H9 (cell line): ENCODE measurements around the gene ANO6. TPM values are rescaled to one million over a fixed set of nuclear protein-coding genes. Genes with fewer than 3 reads are reported as not detected.

Experiments used
- DNase-seq: peaks from one replicate; pipeline ENCODE4 v3.0.0-alpha.2; 2017
- H2AFZ ChIP-seq: one replicate; pipeline ENCODE4 v1.6.1; 2013; ENCODE audit warnings: mild to moderate bottlenecking, low read length, control low read depth, moderate library complexity
- H2AK5ac ChIP-seq: 2 replicates; pipeline ENCODE4 v1.6.1; 2013; ENCODE audit warnings: low read length, control low read depth, mixed read lengths; ENCODE audit not compliant: insufficient read length
- H2BK120ac ChIP-seq: one replicate; pipeline ENCODE4 v1.6.1; 2013; ENCODE audit warnings: low read depth, mild to moderate bottlenecking, low read length, control low read depth, inconsistent platforms; ENCODE audit not compliant: poor library complexity, severe bottlenecking
- H2BK12ac ChIP-seq: 2 replicates; pipeline ENCODE4 v1.6.1; 2013; ENCODE audit warnings: low read length, control low read depth, mixed read lengths, low read depth; ENCODE audit not compliant: insufficient read length
- H2BK15ac ChIP-seq: 2 replicates; pipeline ENCODE4 v1.6.1; 2013; ENCODE audit warnings: low read depth, low read length, control low read depth
- H2BK20ac ChIP-seq: one replicate; pipeline ENCODE4 v1.6.1; 2013; ENCODE audit warnings: low read depth, mild to moderate bottlenecking, low read length, control low read depth, inconsistent platforms; ENCODE audit not compliant: poor library complexity, severe bottlenecking
- H2BK5ac ChIP-seq: 2 replicates; pipeline ENCODE4 v1.6.1; 2013; ENCODE audit warnings: low read length, control low read depth, mixed read lengths; ENCODE audit not compliant: insufficient read length
- H3K14ac ChIP-seq: 2 replicates; pipeline ENCODE4 v1.6.1; 2013; ENCODE audit warnings: low read length, control low read depth; ENCODE audit not compliant: insufficient read depth
- H3K18ac ChIP-seq: 2 replicates; pipeline ENCODE4 v1.6.1; 2013; ENCODE audit warnings: low read depth, mild to moderate bottlenecking, mixed read lengths, low read length, control low read depth; ENCODE audit not compliant: insufficient read length
- H3K23ac ChIP-seq: 2 replicates; pipeline ENCODE4 v1.6.1; 2013; ENCODE audit warnings: low read length, control low read depth, mixed read lengths, low read depth; ENCODE audit not compliant: insufficient read length
- H3K23me2 ChIP-seq: 2 replicates; pipeline ENCODE4 v1.6.1; 2013; ENCODE audit warnings: low read depth, mild to moderate bottlenecking, mixed read lengths, low read length, control low read depth; ENCODE audit not compliant: insufficient read length, poor library complexity, severe bottlenecking
- H3K27ac ChIP-seq: 2 replicates; pipeline ENCODE4 v1.5.1; 2013; ENCODE audit warnings: low read length, control low read depth, mixed read lengths, low read depth; ENCODE audit not compliant: insufficient read length
- H3K27me3 ChIP-seq: 2 replicates; pipeline ENCODE4 v1.6.1; 2013; ENCODE audit warnings: low read length, control low read depth, inconsistent platforms; ENCODE audit not compliant: insufficient read depth
- H3K4ac ChIP-seq: 2 replicates; pipeline ENCODE4 v1.6.1; 2013; ENCODE audit warnings: low read depth, mild to moderate bottlenecking, control low read depth, inconsistent platforms, low read length, moderate library complexity
- H3K4me1 ChIP-seq: 2 replicates; pipeline ENCODE4 v1.6.1; 2013; ENCODE audit warnings: low read length, control low read depth, inconsistent platforms; ENCODE audit not compliant: insufficient read depth
- H3K4me2 ChIP-seq: 2 replicates; pipeline ENCODE4 v1.6.1; 2013; ENCODE audit warnings: low read length, control low read depth, mixed read lengths; ENCODE audit not compliant: insufficient read length, insufficient read depth
- H3K56ac ChIP-seq: 2 replicates; pipeline ENCODE4 v1.6.1; 2013; ENCODE audit warnings: low read depth, mild to moderate bottlenecking, mixed read lengths, low read length, control low read depth; ENCODE audit not compliant: insufficient read length
- H3K79me1 ChIP-seq: 2 replicates; pipeline ENCODE4 v1.6.1; 2013; ENCODE audit warnings: low read depth, mild to moderate bottlenecking, moderate library complexity, low read length, control low read depth, inconsistent platforms; ENCODE audit not compliant: insufficient read depth, poor library complexity, severe bottlenecking
- H3K79me2 ChIP-seq: 2 replicates; pipeline ENCODE4 v1.6.1; 2013; ENCODE audit warnings: low read length, control low read depth, inconsistent platforms; ENCODE audit not compliant: insufficient read depth
- H3K9ac ChIP-seq: 2 replicates; pipeline ENCODE4 v1.6.1; 2013; ENCODE audit warnings: low read length, control low read depth, mixed read lengths; ENCODE audit not compliant: insufficient read length; ENCODE audit errors: extremely low read depth
- H3K9me3 ChIP-seq: one replicate; pipeline ENCODE4 v1.6.1; 2013; ENCODE audit warnings: low read depth, low read length, inconsistent platforms; ENCODE audit not compliant: control insufficient read depth
- H3T11ph ChIP-seq: one replicate; pipeline ENCODE4 v1.6.1; 2013; ENCODE audit warnings: mild to moderate bottlenecking, low read length, control low read depth, inconsistent platforms
- H4K20me1 ChIP-seq: one replicate; pipeline ENCODE4 v1.6.1; 2013; ENCODE audit not compliant: control insufficient read depth, insufficient read length, insufficient read depth
- H4K5ac ChIP-seq: 2 replicates; pipeline ENCODE4 v1.6.1; 2013; ENCODE audit warnings: low read depth, mild to moderate bottlenecking, mixed read lengths, low read length, control low read depth; ENCODE audit not compliant: insufficient read length
- H4K8ac ChIP-seq: replicated peaks from 2 replicates; pipeline ENCODE4 v1.6.1; 2013; ENCODE audit warnings: low read length, control low read depth, mixed read lengths, low read depth; ENCODE audit not compliant: insufficient read length
- H4K91ac ChIP-seq: 2 replicates; pipeline ENCODE4 v1.6.1; 2013; ENCODE audit warnings: low read depth, mild to moderate bottlenecking, moderate library complexity, mixed read lengths, low read length, control low read depth; ENCODE audit not compliant: insufficient read length
- H3K27ac Mint-ChIP-seq, 3 experiments: 2 replicates in 2 of 3; 3 replicates in 1 of 3; pipeline ENCODE4 v1.8.0; 2020 to 2021; ENCODE audit warnings: mixed read lengths in 3 of 3, mild to moderate bottlenecking in 1 of 3, moderate library complexity in 1 of 3
- H3K27me3 Mint-ChIP-seq: 2 replicates; pipeline ENCODE4 v1.8.0; 2021; ENCODE audit warnings: low read depth, mild to moderate bottlenecking, moderate library complexity, mixed read lengths
- H3K36me3 Mint-ChIP-seq, 3 experiments: 2 replicates in 2 of 3; 3 replicates in 1 of 3; pipeline ENCODE4 v1.8.0; 2020 to 2021; ENCODE audit warnings: low read depth in 3 of 3, mixed read lengths in 3 of 3; ENCODE audit not compliant: insufficient read depth in 1 of 3
- H3K4me1 Mint-ChIP-seq, 2 experiments: 2 replicates each; pipeline ENCODE4 v1.8.0; 2020; ENCODE audit warnings: mixed read lengths in 2 of 2
- H3K4me3 Mint-ChIP-seq, 2 experiments: 2 replicates in 1 of 2; 3 replicates in 1 of 2; pipeline ENCODE4 v1.8.0; 2020 to 2021; ENCODE audit warnings: mild to moderate bottlenecking in 2 of 2, mixed read lengths in 2 of 2, moderate library complexity in 1 of 2
- H3K9me3 Mint-ChIP-seq, 2 experiments: 2 replicates in 1 of 2; 3 replicates in 1 of 2; pipeline ENCODE4 v1.8.0; 2020; ENCODE audit warnings: mild to moderate bottlenecking in 2 of 2, mixed read lengths in 2 of 2, moderate library complexity in 1 of 2
- CTCF ChIP-seq: fragments of 200-600 bp; sonication (generic); conservative IDR thresholded peaks from 3 replicates; pipeline ENCODE4 v1.8.0; 2021; ENCODE audit warnings: antibody characterized with exemption, mild to moderate bottlenecking
- WGBS: extraction: QIAGEN DNeasy Blood & Tissue Kit; methylation state at CpG from one replicate; pipeline ENCODE4 v1.1.7; 2013; ENCODE audit warnings: missing lambda C conversion rate, low lambda C conversion rate, mixed read lengths; ENCODE audit not compliant: insufficient read length; ENCODE audit errors: extremely low coverage; 5-methylcytosine and 5-hydroxymethylcytosine counted together
- total RNA-seq: library from RNA; stranded (reverse); gene quantifications from 2 replicates; pipeline ENCODE4 v1.2.1, GENCODE V29; 2021

The ANO6 gene
- total RNA-seq, 1 experiment from 2014 or later: 24.3 TPM

GRCh38 chr12:45331552-45331951 lies 115.7 kb downstream of the ANO6 start:
- H2BK12ac ChIP-seq: no peak overlapping the region
- peaks cover 4 to 5% of the 10 kb centered on the region in 2 experiments; a peak in 3 of 4 replicates for H3K4me1 Mint-ChIP-seq
- H3K4me3 Mint-ChIP-seq: no peak overlapping the region
- no peak overlapping the region for H2BK5ac ChIP-seq
- H3K18ac ChIP-seq: no peak overlapping the region
- H3K27me3 ChIP-seq: no peaks in the 10 kb centered on the region
- TF ChIP-seq CTCF: no peak
- peaks cover 2% of the 10 kb centered on the region for H3K79me1 ChIP-seq
- H2AFZ ChIP-seq: no peak overlapping the region
- DNase-seq: no peak
- no peak overlapping the region for H4K5ac ChIP-seq
- no peaks in the 10 kb centered on the region for H3K23me2 ChIP-seq
- H3K4me1 ChIP-seq: peaks cover 2% of the 10 kb centered on the region; the same call in 1 of the 2 replicates
- no peaks in the 10 kb centered on the region for H3K79me2 ChIP-seq
- H2BK15ac ChIP-seq: no peak overlapping the region
- peaks cover 0 to 5% (median 0%) of the 10 kb centered on the region in 3 experiments; a peak in 2 of 7 replicates for H3K36me3 Mint-ChIP-seq
- no peak overlapping the region for H3K56ac ChIP-seq
- no peak overlapping the region for H3K9ac ChIP-seq
- no CpG with 5 or more reads among the region's 2 CpGs for WGBS
- H3K23ac ChIP-seq: no peak overlapping the region
- no peak overlapping the region for H3K27ac Mint-ChIP-seq
- H2AK5ac ChIP-seq: no peak overlapping the region
- no peak overlapping the region for H3K4me2 ChIP-seq
- no peak overlapping the region for H2BK120ac ChIP-seq
- H3K14ac ChIP-seq: no peak overlapping the region
- no peaks in the 10 kb centered on the region for H3K27me3 Mint-ChIP-seq
- H3T11ph ChIP-seq: no peak overlapping the region
- no peak overlapping the region for H3K4ac ChIP-seq
- H4K20me1 ChIP-seq: no peaks in the 10 kb centered on the region
- H4K8ac ChIP-seq: no peak overlapping the region
- H3K27ac ChIP-seq: no peak overlapping the region
- no peak overlapping the region for H2BK20ac ChIP-seq
- no peaks in the 10 kb centered on the region for H3K9me3 ChIP-seq
- no peaks in the 10 kb centered on the region for H3K9me3 Mint-ChIP-seq
- H4K91ac ChIP-seq: no peak overlapping the region
